Right hindlimb (tissue), 1 donor: ENCODE results near the gene PPP2CA.

ENCODE experiments used
- DNase-seq: peaks from one replicate; pipeline ENCODE4 v3.0.0-alpha.2; 2018

The PPP2CA gene

GRCh38 chr5:134146651-134147518 lies 79.0 kb downstream of the PPP2CA start:
- no peak for DNase-seq

DNA sequence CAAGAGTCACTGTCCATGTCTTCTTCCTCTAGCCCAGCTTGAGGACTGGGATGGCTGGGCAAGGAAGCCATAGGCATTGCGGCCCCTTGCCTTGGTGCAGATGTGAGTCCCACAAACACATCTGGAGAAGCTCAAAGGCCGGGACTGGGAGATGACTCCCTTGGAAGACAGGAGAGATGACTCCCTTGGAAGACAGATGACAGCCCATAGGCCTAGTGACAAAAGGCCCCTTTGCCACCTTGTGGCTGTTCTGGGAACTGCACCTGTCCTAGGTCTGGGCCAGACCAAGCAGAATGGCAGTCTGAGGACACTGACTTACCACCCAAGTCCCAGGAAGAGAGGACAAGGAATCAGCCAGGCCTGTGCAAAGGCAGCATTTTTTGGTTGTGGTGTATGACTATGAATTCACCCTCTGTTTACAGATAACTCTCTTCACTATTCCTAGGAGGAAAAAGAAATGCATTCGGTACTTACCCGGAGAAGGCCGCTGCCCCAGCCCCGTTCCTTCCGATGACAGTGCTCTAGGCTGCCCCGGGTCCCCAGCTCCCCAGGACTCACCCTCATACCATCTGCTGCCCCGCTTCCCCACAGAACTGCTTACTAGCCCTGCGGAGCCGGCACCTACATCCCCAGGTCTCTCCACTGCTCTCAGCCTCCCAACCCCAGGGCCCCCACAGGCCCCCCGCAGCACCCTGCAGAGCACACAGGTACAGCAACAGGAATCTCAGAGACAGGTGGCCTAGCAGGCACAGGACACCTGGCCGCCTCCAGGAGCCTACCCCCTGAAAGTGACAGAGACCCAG lies 79.9 kb downstream of the PPP2CA start:
- DNase-seq, result peak; percentile 72

DNA sequence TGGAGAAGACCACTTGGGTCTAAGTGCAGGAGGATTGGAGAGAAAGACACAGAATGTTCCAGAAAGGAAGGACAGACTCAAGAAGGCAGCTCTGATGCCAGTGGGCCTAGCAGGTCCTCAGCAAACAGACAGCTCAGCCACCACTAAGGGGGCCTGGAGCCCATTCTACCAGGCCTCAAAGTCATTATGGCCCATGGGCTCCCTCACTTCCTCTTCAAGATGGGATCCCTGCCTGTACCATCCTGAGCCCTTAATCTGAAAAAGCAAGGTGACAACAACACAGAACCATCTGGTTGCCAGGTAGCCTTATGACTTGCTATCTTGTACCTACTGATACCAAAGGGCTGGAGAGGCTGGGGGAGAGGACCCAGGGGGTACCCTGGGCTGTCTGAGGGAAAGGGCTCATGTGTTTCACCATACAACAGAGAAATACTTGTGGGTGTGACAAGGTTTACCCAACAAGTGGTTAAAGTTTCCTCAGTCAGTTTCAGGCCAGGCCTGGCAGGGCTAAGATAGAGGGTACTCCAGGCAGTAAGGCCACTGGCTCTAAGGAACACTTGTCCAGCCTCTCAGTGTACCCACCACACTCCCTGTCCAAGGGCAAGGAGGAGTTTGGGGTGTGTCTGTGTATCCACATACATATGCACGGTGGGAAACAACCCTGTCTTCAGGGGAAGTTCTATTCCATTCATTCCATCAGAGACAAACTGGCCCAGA lies 80.7 kb downstream of the PPP2CA start:
- no peak for DNase-seq
